ENCODE measurements around the gene ECE1.

GRCh38 chr1:21198929-21199328 lies 91.3 kb downstream of the ECE1 start:
- TF ChIP-seq POLR2A (IDR thresholded peaks at IDR 0.05; ENCODE audit: low read depth, low read length) (no peak), POLR2AphosphoS5 (IDR thresholded peaks at IDR 0.05; ENCODE audit: low read depth, low read length) (no peak), TAF1 (IDR thresholded peaks at IDR 0.05; ENCODE audit: low read depth, low read length) (no peak)
